Caco-2 (cell line): Measurements from ENCODE around the gene PHLDB1. TPM values are rescaled to one million over a fixed set of nuclear protein-coding genes. Genes with fewer than 3 reads are reported as not detected.

Source experiments
- BruUV-seq: library from RNA; stranded (reverse); fragments of 400-500 nt; replicated peaks from 2 replicates; lab custom pipeline; 2021; lab: Mats Ljungman, UMichigan
- CTCF ChIA-PET: fragments of 300-600 bp; sonication (Branson Sonifier 250); formaldehyde crosslinking; loops from one replicate; lab custom pipeline; 2022; ENCODE audit warnings: antibody characterized with exemption; lab: Charles Lee
- POLR2A ChIA-PET: fragments of 300-600 bp; sonication (Branson Sonifier 250); formaldehyde crosslinking; loops from one replicate; lab custom pipeline; 2022; ENCODE audit warnings: antibody characterized with exemption; lab: Charles Lee
- DNase-seq, 2 experiments: peaks; one replicate each; pipeline versions ENCODE4 v3.0.0 to v3.0.0-alpha.2; 2020 to 2022
- H3K27me3 ChIP-seq: replicated peaks from 2 replicates; pipeline ENCODE4 v1.6.0; 2011; ENCODE audit warnings: low read length; ENCODE audit not compliant: control insufficient read depth, insufficient read depth
- H3K36me3 ChIP-seq: 2 replicates; pipeline ENCODE4 v1.5.1; 2011; ENCODE audit warnings: low read length; ENCODE audit not compliant: control insufficient read depth, insufficient read depth
- H3K4me1 ChIP-seq: fragments of 250-450 bp; sonication (Bioruptor Pico); 2 replicates; pipeline ENCODE4 v1.5.1; 2020; ENCODE audit warnings: mild to moderate bottlenecking
- H3K4me3 ChIP-seq: 2 replicates; pipeline ENCODE4 v1.5.1; 2011; ENCODE audit warnings: low read depth, mild to moderate bottlenecking, control low read depth, low read length
- H3K9me3 ChIP-seq: fragments of 250-450 bp; sonication (Bioruptor Pico); 2 replicates; pipeline ENCODE4 v1.5.1; 2020; ENCODE audit warnings: mild to moderate bottlenecking, moderate library complexity
- H3K27ac Mint-ChIP-seq: one replicate; pipeline ENCODE4 v1.8.0; 2022; ENCODE audit warnings: mixed read lengths; ENCODE audit not compliant: unreplicated experiment
- H3K27me3 Mint-ChIP-seq: one replicate; pipeline ENCODE4 v1.8.0; 2022; ENCODE audit warnings: mixed read lengths; ENCODE audit not compliant: insufficient read depth, unreplicated experiment
- H3K36me3 Mint-ChIP-seq: one replicate; pipeline ENCODE4 v1.8.0; 2022; ENCODE audit warnings: mild to moderate bottlenecking, mixed read lengths; ENCODE audit not compliant: insufficient read depth, unreplicated experiment
- H3K4me1 Mint-ChIP-seq: one replicate; pipeline ENCODE4 v1.8.0; 2022; ENCODE audit warnings: low read depth, mixed read lengths; ENCODE audit not compliant: unreplicated experiment
- H3K4me3 Mint-ChIP-seq: one replicate; pipeline ENCODE4 v1.8.0; 2022; ENCODE audit warnings: mild to moderate bottlenecking, moderate library complexity, mixed read lengths; ENCODE audit not compliant: unreplicated experiment
- H3K9me3 Mint-ChIP-seq: one replicate; pipeline ENCODE4 v1.8.0; 2022; ENCODE audit warnings: mixed read lengths; ENCODE audit not compliant: unreplicated experiment
- CTCF ChIP-seq, 2 experiments: fragments of 200-600 bp in 1 of 2; IDR thresholded peaks; 1 replicate in 1 of 2; 2 replicates in 1 of 2; pipeline versions ENCODE4 v1.5.1 to v1.8.0; 2011 to 2022; ENCODE audit warnings: antibody characterized with exemption in 1 of 2, control low read depth in 1 of 2, inconsistent platforms in 1 of 2, low read depth in 1 of 2, low read length in 1 of 2, mild to moderate bottlenecking in 1 of 2, moderate library complexity in 1 of 2; ENCODE audit not compliant: insufficient read depth in 1 of 2, severe bottlenecking in 1 of 2, unreplicated experiment in 1 of 2
- intact Hi-C: fragments of 100-400 bp; cut with micrococcal nuclease; formaldehyde crosslinking; loops from one replicate; pipeline ENCODE4 v1.10.0; 2022; ENCODE audit not compliant: unreplicated experiment
- total RNA-seq: library from RNA; stranded (reverse); gene quantifications from 2 replicates; pipeline ENCODE4 v1.2.3, GENCODE V29; 2022

PHLDB1 gene
- total RNA-seq, 1 experiment from 2014 or later = 72.1 TPM

- ChIA-PET POLR2A (interaction anchor here (0.6 kb wide), 1 partner anchor 11 kb away, joined by 3 read pairs; no protein-coding TSS in a partner anchor), CTCF (interaction anchor here (0.8 to 1.0 kb wide), 2 partner anchors 19 to 47 kb away, joined by 3 to 7 read pairs; no protein-coding TSS in a partner anchor)
- intact Hi-C loops = loop anchor here (1.0 kb wide), 2 partner anchors 33 to 45 kb away; partner anchors contain the start of gene PHLDB1
- Mint-ChIP-seq H3K4me1 (no peaks in the 10 kb centered on the region), H3K27me3 (no peaks in the 10 kb centered on the region), H3K36me3 (peaks cover 12% of the 10 kb centered on the region), H3K9me3 (no peaks in the 10 kb centered on the region), H3K4me3 (no peak overlapping the region), H3K27ac (no peak overlapping the region)
- Histone ChIP-seq H3K27me3 (no peaks in the 10 kb centered on the region), H3K36me3 (peaks cover 7% of the 10 kb centered on the region; the same call in 1 of the 2 replicates), H3K4me1 (no peaks in the 10 kb centered on the region), H3K9me3 (no peaks in the 10 kb centered on the region), H3K4me3 (no peak overlapping the region)
- DNase-seq = no peak
- BruUV-seq = no TSS peak
- no peak for TF ChIP-seq CTCF (IDR thresholded peaks at IDR 0.05; ENCODE audit: insufficient read depth in 1 of 2, low read depth in 1 of 2, low read length in 1 of 2, severe bottlenecking in 1 of 2, unreplicated experiment in 1 of 2)
Observed at GRCh38 chr11:118639899-118640298, 32.5 kb downstream of the PHLDB1 start.

- no peaks in the 10 kb centered on the region for H3K27me3 ChIP-seq
- Mint-ChIP-seq H3K4me3 (no peak overlapping the region), H3K27ac (no peak overlapping the region), H3K36me3 (peaks cover 18% of the 10 kb centered on the region), H3K4me1 (no peaks in the 10 kb centered on the region), H3K9me3 (no peaks in the 10 kb centered on the region), H3K27me3 (no peaks in the 10 kb centered on the region)
- peak; percentile 29 to 62 for TF ChIP-seq CTCF (IDR thresholded peaks at IDR 0.05; ENCODE audit: insufficient read depth in 1 of 2, low read depth in 1 of 2, low read length in 1 of 2, severe bottlenecking in 1 of 2, unreplicated experiment in 1 of 2)
- ChIA-PET POLR2A (interaction anchor here (0.6 kb wide), 1 partner anchor 12 kb away, joined by 3 read pairs; no protein-coding TSS in a partner anchor), CTCF (interaction anchor here (0.6 to 1.0 kb wide), 3 partner anchors 20 to 200 kb away, joined by 3 to 7 read pairs (median 3); no protein-coding TSS in a partner anchor)
- peak in 1 of 2 experiments; percentile 47 for DNase-seq
- peaks cover 9% of the 10 kb centered on the region for H3K36me3 ChIP-seq
- no TSS peak for BruUV-seq
- no peaks in the 10 kb centered on the region for H3K4me1 ChIP-seq
- H3K4me3 ChIP-seq = no peak overlapping the region
- no peaks in the 10 kb centered on the region for H3K9me3 ChIP-seq
- intact Hi-C loops = loop anchor here (1.0 kb wide), 2 partner anchors 33 to 45 kb away; partner anchors contain the start of gene PHLDB1
Observed at GRCh38 chr11:118640332-118641154, 33.1 kb downstream of the PHLDB1 start.

GRCh38 chr11:118641397-118642019, 34.1 kb downstream of the PHLDB1 start:
- no peaks in the 10 kb centered on the region for H3K4me1 Mint-ChIP-seq
- no peaks in the 10 kb centered on the region for H3K27me3 Mint-ChIP-seq
- peaks cover 10% of the 10 kb centered on the region for H3K36me3 ChIP-seq
- no peak for TF ChIP-seq CTCF (IDR thresholded peaks at IDR 0.05; ENCODE audit: insufficient read depth in 1 of 2, low read depth in 1 of 2, low read length in 1 of 2, severe bottlenecking in 1 of 2, unreplicated experiment in 1 of 2)
- intact Hi-C loops = no loop called here
- no peak for DNase-seq
- no peak overlapping the region for H3K27ac Mint-ChIP-seq
- no peak overlapping the region for H3K4me3 Mint-ChIP-seq
- H3K27me3 ChIP-seq = no peaks in the 10 kb centered on the region
- H3K9me3 Mint-ChIP-seq = no peaks in the 10 kb centered on the region
- H3K4me1 ChIP-seq = no peaks in the 10 kb centered on the region
- H3K4me3 ChIP-seq = no peak overlapping the region
- CTCF ChIA-PET = interaction anchor here (0.6 kb wide), 2 partner anchors 74 to 201 kb away, joined by 3 to 4 read pairs; no protein-coding TSS in a partner anchor
- H3K36me3 Mint-ChIP-seq = peaks cover 28% of the 10 kb centered on the region
- no TSS peak for BruUV-seq
- POLR2A ChIA-PET = no interaction called here
- no peaks in the 10 kb centered on the region for H3K9me3 ChIP-seq
